Activated CD4-positive, alpha-beta memory T cell treated with anti-CD3 and anti-CD28 coated beads, Interleukin-2, amount 10 ng/mL, durations not matched to agents 7 days and 5 days (primary cell): ENCODE results near the gene NOX3. TPM values are rescaled to one million over a fixed set of nuclear protein-coding genes. Genes with fewer than 3 reads are reported as not detected.
"Not testable (repeated sequence)": the region's sequence is repeated elsewhere in the genome, so short reads cannot be mapped to it uniquely, and the experiment has no call there.

Experiments used
- CTCF ChIA-PET: fragments of 350-600 bp; sonication (Branson Sonifier 250); formaldehyde crosslinking; loops from one replicate; lab custom pipeline; 2021; ENCODE audit warnings: antibody characterized with exemption, inconsistent platforms; lab: Charles Lee
- POLR2A ChIA-PET: fragments of 350-600 bp; sonication (Branson Sonifier 250); formaldehyde crosslinking; loops from one replicate; lab custom pipeline; 2021; ENCODE audit warnings: antibody characterized with exemption; lab: Charles Lee
- DNase-seq: peaks from one replicate; pipeline ENCODE4 v3.0.0-alpha.2; 2020
- H3K27ac Mint-ChIP-seq: one replicate; pipeline ENCODE4 v1.8.0; 2021; ENCODE audit warnings: mild to moderate bottlenecking, mixed read lengths
- H3K27me3 Mint-ChIP-seq: one replicate; pipeline ENCODE4 v1.8.0; 2021; ENCODE audit warnings: mixed read lengths
- H3K36me3 Mint-ChIP-seq: one replicate; pipeline ENCODE4 v1.8.0; 2021; ENCODE audit warnings: low read depth, mixed read lengths
- H3K4me1 Mint-ChIP-seq: one replicate; pipeline ENCODE4 v1.8.0; 2021; ENCODE audit warnings: mixed read lengths
- H3K4me3 Mint-ChIP-seq: one replicate; pipeline ENCODE4 v1.8.0; 2021; ENCODE audit warnings: mild to moderate bottlenecking, mixed read lengths
- H3K9me3 Mint-ChIP-seq: one replicate; pipeline ENCODE4 v1.8.0; 2021; ENCODE audit warnings: mixed read lengths
- total RNA-seq, 2 experiments: library from RNA; stranded (reverse); gene quantifications; one replicate each; pipeline ENCODE4 v1.2.3, GENCODE V29; 2021

The NOX3 gene
- total RNA-seq, 2 experiments from 2014 or later = not detected

DNA sequence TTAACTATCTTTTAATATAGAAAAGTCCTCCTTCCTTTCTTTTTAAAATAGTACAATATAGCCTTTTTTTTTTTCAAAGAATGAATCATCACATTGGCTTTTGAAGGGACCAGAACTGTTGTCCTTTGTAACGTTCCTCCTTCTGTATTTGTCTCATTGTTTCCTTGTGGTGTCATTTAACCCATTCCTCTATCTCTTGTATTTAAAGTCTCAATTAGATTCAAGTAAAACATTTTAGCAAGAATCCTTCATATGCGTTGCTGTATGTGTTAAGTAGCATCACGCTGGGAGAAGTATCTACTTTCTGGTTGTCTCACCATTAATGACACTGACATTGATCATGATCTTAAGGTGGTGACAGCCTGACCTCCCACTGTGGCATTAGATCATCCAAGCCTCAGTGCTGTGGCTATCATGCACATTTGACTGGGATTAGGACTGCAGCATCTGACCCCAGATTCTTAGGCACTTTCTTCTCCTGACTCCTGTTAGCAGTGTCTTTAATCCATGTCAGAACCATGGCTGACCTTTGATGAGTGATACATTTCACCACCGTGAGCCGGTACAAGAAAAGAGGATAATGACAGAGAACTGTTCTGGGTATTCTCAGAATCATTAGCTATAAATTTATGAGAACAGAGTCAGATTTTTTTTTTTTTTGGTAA is 73.8 kb downstream of the NOX3 start:
- H3K4me3 Mint-ChIP-seq = no peak overlapping the region
- no peaks in the 10 kb centered on the region for H3K4me1 Mint-ChIP-seq
- ChIA-PET CTCF (no interaction called here), POLR2A (no interaction called here)
- H3K27ac Mint-ChIP-seq = no peak overlapping the region
- H3K9me3 Mint-ChIP-seq = no peaks in the 10 kb centered on the region
- H3K27me3 Mint-ChIP-seq = no peaks in the 10 kb centered on the region
- no peaks in the 10 kb centered on the region for H3K36me3 Mint-ChIP-seq
- DNase-seq = no peak

- ChIA-PET CTCF (no interaction called here), POLR2A (no interaction called here)
Observed at GRCh38 chr6:155380666-155381332, 74.8 kb downstream of the NOX3 start.

DNA sequence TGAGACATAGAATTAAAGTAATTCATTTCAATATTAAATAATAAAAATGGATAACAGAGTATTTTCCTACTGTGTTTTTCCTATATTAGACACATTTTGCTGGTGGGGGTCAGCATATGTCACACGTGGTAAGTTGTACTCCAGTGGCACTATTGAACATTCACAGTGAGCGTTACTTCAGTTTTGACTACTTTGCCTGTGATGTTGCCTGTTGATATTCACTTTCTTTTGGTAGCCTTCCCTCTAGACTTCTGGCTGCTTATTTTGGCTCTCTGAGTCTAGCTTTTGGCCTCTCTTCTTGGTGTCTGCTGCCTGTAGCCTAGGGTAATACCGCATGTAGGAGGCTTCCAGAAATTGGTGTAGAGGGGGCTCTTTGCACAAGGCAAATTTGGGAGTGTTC is 76.9 kb downstream of the NOX3 start:
- Mint-ChIP-seq H3K4me1 (no peaks in the 10 kb centered on the region), H3K27ac (no peak overlapping the region), H3K36me3 (no peaks in the 10 kb centered on the region), H3K9me3 (peaks cover 3% of the 10 kb centered on the region), H3K4me3 (no peak overlapping the region), H3K27me3 (no peaks in the 10 kb centered on the region)
- ChIA-PET CTCF (no interaction called here), POLR2A (no interaction called here)
- no peak for DNase-seq

More at GRCh38 chr6:155380666-155381332, 74.8 kb downstream of the NOX3 start:
- no peaks in the 10 kb centered on the region for H3K36me3 Mint-ChIP-seq
- no peaks in the 10 kb centered on the region for H3K27me3 Mint-ChIP-seq
- no peak overlapping the region for H3K27ac Mint-ChIP-seq
- no peak for DNase-seq
- H3K9me3 Mint-ChIP-seq = peaks cover 3% of the 10 kb centered on the region
- no peak overlapping the region for H3K4me3 Mint-ChIP-seq
- no peaks in the 10 kb centered on the region for H3K4me1 Mint-ChIP-seq

DNA sequence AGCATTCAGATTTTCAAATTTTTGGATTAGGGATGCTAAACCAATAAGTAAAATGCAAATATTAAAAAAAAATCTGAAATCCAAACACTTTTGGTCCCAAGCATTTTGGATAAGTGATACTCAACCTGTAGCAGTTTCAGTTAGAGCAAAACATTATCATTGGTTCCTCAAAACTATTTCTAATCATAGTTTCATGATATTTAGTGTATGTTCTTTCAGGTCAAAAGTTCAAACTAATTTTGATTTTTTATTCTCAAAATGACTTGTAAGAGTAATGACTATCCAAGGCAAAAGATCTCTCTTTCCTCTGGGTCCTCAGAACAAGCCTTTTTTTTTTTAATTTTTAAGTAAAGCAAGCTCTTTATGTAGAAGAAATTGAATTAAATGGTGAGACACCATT is 77.4 kb downstream of the NOX3 start:
- CTCF ChIA-PET = no interaction called here
- DNase-seq = no peak
- Mint-ChIP-seq H3K36me3 (no peaks in the 10 kb centered on the region), H3K9me3 (peaks cover 3% of the 10 kb centered on the region), H3K27me3 (no peaks in the 10 kb centered on the region), H3K27ac (no peak overlapping the region), H3K4me1 (no peaks in the 10 kb centered on the region), H3K4me3 (no peak overlapping the region)
- POLR2A ChIA-PET = no interaction called here

GRCh38 chr6:155377061-155377460 is 78.6 kb downstream of the NOX3 start:
- POLR2A ChIA-PET = no interaction called here
- CTCF ChIA-PET = no interaction called here
- H3K36me3 Mint-ChIP-seq = no peaks in the 10 kb centered on the region
- H3K27ac Mint-ChIP-seq = no peak overlapping the region
- H3K9me3 Mint-ChIP-seq = peaks cover 3% of the 10 kb centered on the region
- H3K4me3 Mint-ChIP-seq = no peak overlapping the region
- no peak for DNase-seq
- H3K27me3 Mint-ChIP-seq = peaks cover 2% of the 10 kb centered on the region
- H3K4me1 Mint-ChIP-seq = no peaks in the 10 kb centered on the region

- Mint-ChIP-seq H3K27me3 (peaks cover 2% of the 10 kb centered on the region), H3K4me1 (no peaks in the 10 kb centered on the region), H3K36me3 (no peaks in the 10 kb centered on the region), H3K27ac (no peak overlapping the region), H3K9me3 (peaks cover 3% of the 10 kb centered on the region), H3K4me3 (no peak overlapping the region)
- ChIA-PET POLR2A (no interaction called here), CTCF (no interaction called here)
- DNase-seq = no peak
Observed at GRCh38 chr6:155375801-155376200, 79.8 kb downstream of the NOX3 start.

GRCh38 chr6:155374681-155375080 is 81.0 kb downstream of the NOX3 start:
- no peak overlapping the region for H3K4me3 Mint-ChIP-seq
- ChIA-PET POLR2A (no interaction called here), CTCF (no interaction called here)

GRCh38 chr6:155373276-155373675 is 82.4 kb downstream of the NOX3 start:
- no peak for DNase-seq
- Mint-ChIP-seq H3K4me1 (no peaks in the 10 kb centered on the region), H3K36me3 (no peaks in the 10 kb centered on the region), H3K27ac (no peak overlapping the region), H3K27me3 (peaks cover 5% of the 10 kb centered on the region), H3K9me3 (peaks cover 3% of the 10 kb centered on the region), H3K4me3 (no peak overlapping the region)
- ChIA-PET POLR2A (no interaction called here), CTCF (no interaction called here)

More at GRCh38 chr6:155374681-155375080, 81.0 kb downstream of the NOX3 start:
- Mint-ChIP-seq H3K4me1 (no peaks in the 10 kb centered on the region), H3K9me3 (peaks cover 3% of the 10 kb centered on the region), H3K27ac (no peak overlapping the region), H3K36me3 (no peaks in the 10 kb centered on the region), H3K27me3 (peaks cover 5% of the 10 kb centered on the region)
- no peak for DNase-seq

DNA sequence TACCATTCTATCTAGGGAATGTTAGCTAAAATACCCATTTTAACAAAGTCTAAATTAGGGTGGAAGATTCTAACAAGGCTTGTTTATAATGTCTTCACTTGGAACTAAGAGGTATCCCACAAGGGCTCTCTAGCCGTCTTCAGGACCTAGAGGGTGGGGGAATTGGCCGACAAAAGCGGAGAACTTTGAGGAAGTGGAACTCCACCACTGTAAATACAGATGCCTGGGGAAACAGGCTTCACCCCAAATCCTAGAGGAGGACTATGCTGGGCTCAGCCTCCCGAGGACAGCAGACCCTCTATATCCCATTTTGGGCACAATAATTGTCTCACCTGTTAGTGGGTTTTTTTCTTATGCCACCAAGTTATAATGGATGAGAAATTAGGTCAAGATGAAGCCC is 83.4 kb downstream of the NOX3 start:
- Mint-ChIP-seq H3K4me1 (no peaks in the 10 kb centered on the region), H3K27me3 (peaks cover 5% of the 10 kb centered on the region), H3K27ac (no peak overlapping the region), H3K4me3 (no peak overlapping the region), H3K9me3 (peaks cover 3% of the 10 kb centered on the region), H3K36me3 (no peaks in the 10 kb centered on the region)
- no peak for DNase-seq
- ChIA-PET POLR2A (no interaction called here), CTCF (no interaction called here)

DNA sequence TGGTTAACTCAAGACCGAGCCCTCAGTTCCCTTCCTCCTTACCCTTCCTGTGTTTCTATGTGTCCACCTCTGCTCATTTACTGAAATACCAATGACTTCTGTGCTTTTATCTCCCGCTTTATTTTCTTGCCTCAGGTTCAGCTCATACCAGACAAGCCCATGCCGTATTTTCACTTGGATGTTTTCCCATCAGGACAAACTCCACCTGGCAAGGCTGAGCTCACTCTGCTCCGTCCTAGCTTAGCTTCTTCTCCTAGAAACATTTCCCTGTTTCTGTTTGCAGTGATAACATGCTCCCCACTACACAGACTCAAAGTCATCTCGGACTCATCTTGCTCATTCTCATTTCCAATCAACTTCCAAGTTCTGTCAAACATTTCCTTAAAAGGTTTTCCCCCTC is 84.4 kb downstream of the NOX3 start:
- DNase-seq = no peak
- Mint-ChIP-seq H3K27me3 (peaks cover 5% of the 10 kb centered on the region), H3K27ac (no peak overlapping the region), H3K4me1 (no peaks in the 10 kb centered on the region), H3K9me3 (no peaks in the 10 kb centered on the region), H3K4me3 (no peak overlapping the region), H3K36me3 (no peaks in the 10 kb centered on the region)
- POLR2A ChIA-PET = no interaction called here
- CTCF ChIA-PET = no interaction called here

- DNase-seq = no peak
- CTCF ChIA-PET = no interaction called here
- POLR2A ChIA-PET = no interaction called here
- peaks cover 3% of the 10 kb centered on the region for H3K27me3 Mint-ChIP-seq
- H3K4me3 Mint-ChIP-seq = no peak overlapping the region
- H3K9me3 Mint-ChIP-seq = no peaks in the 10 kb centered on the region
- H3K36me3 Mint-ChIP-seq = no peaks in the 10 kb centered on the region
- H3K4me1 Mint-ChIP-seq = no peaks in the 10 kb centered on the region
- H3K27ac Mint-ChIP-seq = no peak overlapping the region
Observed at GRCh38 chr6:155366325-155366724, 89.3 kb downstream of the NOX3 start.

DNA sequence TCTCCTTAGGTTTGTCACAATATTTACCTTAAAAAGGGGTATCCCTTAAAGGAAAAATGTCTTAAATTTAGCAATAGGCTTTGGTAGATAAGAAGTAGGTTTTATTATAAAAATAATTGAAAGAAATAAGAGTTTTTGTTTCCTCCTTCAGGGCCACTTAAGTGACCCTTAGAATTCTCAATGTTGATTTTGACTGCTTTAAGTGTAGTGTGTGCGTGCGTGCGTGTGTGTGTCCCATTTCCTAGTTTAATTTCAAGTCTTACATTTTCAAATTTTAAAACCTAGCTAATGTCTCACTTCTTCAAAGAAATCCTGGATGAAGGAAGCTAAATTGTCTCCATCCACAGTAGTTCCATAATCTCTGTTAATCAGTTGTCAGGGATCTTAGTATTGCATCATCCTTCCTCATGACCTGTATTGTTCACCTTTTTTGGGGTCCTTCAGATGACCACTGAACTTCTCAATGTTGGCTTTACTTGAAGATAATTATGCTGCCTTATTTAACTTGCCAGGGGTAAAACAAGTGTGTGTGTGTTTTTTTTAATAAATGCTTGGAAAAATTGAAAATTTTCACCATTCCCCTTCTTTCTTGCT is 90.7 kb downstream of the NOX3 start:
- POLR2A ChIA-PET = no interaction called here

DNA sequence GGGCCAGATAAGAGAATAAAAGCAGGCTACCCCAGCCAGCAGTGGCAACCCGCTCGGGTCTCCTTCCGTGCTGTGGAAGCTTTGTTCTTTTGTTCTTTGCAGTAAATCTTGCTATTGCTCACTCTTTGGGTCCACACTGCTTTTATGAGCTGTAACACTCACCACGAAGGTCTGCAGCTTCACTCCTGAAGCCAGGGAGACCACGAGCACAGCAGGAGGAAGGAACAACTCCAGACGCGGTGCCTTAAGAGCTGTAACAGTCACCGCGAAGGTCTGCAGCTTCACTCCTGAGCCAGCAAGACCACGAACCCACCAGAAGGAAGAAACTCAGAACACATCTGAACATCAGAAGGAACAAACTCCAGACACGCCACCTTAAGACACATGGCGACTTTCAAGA is 91.6 kb downstream of the NOX3 start:
- DNase-seq, H3K27me3 Mint-ChIP-seq, H3K9me3 Mint-ChIP-seq, H3K4me3 Mint-ChIP-seq, H3K4me1 Mint-ChIP-seq, CTCF ChIA-PET, POLR2A ChIA-PET, H3K36me3 Mint-ChIP-seq, H3K27ac Mint-ChIP-seq: not testable (repeated sequence)

More for the DNA sequence above, 90.7 kb downstream of the NOX3 start:
- CTCF ChIA-PET = no interaction called here
- no peak overlapping the region for H3K27ac Mint-ChIP-seq
- no peaks in the 10 kb centered on the region for H3K4me1 Mint-ChIP-seq
- H3K4me3 Mint-ChIP-seq = no peak overlapping the region
- no peaks in the 10 kb centered on the region for H3K27me3 Mint-ChIP-seq
- no peaks in the 10 kb centered on the region for H3K9me3 Mint-ChIP-seq
- H3K36me3 Mint-ChIP-seq = no peaks in the 10 kb centered on the region
- no peak for DNase-seq
